Activated naive CD4-positive, alpha-beta T cell treated with anti-CD3 and anti-CD28 coated beads, Interleukin-2, amount 10 ng/mL, durations not matched to agents 7 days and 5 days (primary cell): ENCODE results near the gene MTUS2.
A peak's percentile ranks its signal among the peaks of the same experiment; 100 is the strongest.
"Not testable (repeated sequence)": the region's sequence is repeated elsewhere in the genome, so short reads cannot be mapped to it uniquely, and the experiment has no call there.

ENCODE experiments used
- CTCF ChIA-PET: fragments of 350-600 bp; sonication (Branson Sonifier 250); formaldehyde crosslinking; loops from one replicate; lab custom pipeline; 2021; ENCODE audit warnings: antibody characterized with exemption; lab: Charles Lee
- DNase-seq: peaks from one replicate; pipeline ENCODE4 v3.0.0-alpha.2; 2020
- H3K27ac Mint-ChIP-seq: one replicate; pipeline ENCODE4 v1.8.0; 2021; ENCODE audit warnings: mild to moderate bottlenecking, moderate library complexity, mixed read lengths
- H3K27me3 Mint-ChIP-seq: one replicate; pipeline ENCODE4 v1.8.0; 2021; ENCODE audit warnings: mild to moderate bottlenecking, mixed read lengths
- H3K36me3 Mint-ChIP-seq: one replicate; pipeline ENCODE4 v1.8.0; 2021; ENCODE audit warnings: mixed read lengths
- H3K4me1 Mint-ChIP-seq: one replicate; pipeline ENCODE4 v1.8.0; 2021; ENCODE audit warnings: mixed read lengths
- H3K4me3 Mint-ChIP-seq: one replicate; pipeline ENCODE4 v1.8.0; 2021; ENCODE audit warnings: mild to moderate bottlenecking, moderate library complexity, mixed read lengths
- H3K9me3 Mint-ChIP-seq: one replicate; pipeline ENCODE4 v1.8.0; 2021; ENCODE audit warnings: mixed read lengths

The MTUS2 gene

DNA sequence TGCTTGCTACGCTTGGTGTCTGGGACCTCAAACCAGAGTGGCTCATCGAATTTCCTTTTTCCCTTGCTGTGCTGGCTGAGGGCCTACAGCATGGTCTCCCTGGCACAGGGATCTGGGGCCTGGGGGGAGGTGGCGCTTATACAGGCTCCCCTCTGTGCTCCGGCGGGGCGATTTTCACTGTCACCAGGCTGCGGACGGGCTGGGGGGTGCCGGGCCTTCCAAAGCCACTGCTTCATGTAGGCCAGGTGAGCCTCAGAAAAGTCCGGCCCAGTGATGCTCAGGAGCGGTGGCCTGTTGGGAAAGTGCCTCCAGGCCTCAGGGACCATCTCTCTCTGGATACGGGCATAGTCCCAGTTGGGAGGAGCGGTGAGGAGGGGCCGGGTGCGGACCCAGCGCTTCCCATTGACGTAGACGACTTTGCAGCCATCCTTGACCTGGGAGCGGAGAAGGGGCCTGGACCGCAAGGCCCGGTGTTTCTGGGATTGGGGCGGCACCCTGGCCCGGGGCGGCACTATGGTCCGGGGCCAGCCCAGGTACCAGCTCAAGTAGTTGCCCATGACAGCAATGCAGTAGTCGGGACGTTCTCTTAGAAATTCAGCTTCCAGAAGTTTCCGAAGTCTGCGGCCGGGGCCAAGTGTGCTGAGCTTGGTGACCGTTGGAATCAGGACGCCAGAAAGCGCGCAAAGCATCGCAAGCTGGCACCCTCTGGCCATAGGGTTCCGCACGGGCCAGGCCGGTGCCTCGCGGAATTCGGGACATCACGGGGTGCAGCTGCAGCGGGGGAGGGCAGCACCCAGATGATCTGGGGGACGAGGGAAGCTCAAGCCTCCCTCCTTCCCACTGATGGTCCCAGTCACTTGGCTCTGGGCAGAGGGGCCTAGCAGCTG lies 519.5 kb downstream of the MTUS2 start:
- H3K4me3 Mint-ChIP-seq, result no peak overlapping the region
- H3K4me1 Mint-ChIP-seq, result no peaks in the 10 kb centered on the region
- H3K9me3 Mint-ChIP-seq, result peaks cover 11% of the 10 kb centered on the region
- no peak overlapping the region for H3K27ac Mint-ChIP-seq
- CTCF ChIA-PET, result no interaction called here
- no peaks in the 10 kb centered on the region for H3K36me3 Mint-ChIP-seq
- no peaks in the 10 kb centered on the region for H3K27me3 Mint-ChIP-seq
- DNase-seq, result no peak

- H3K4me3 Mint-ChIP-seq, H3K27me3 Mint-ChIP-seq, DNase-seq, H3K9me3 Mint-ChIP-seq, CTCF ChIA-PET, H3K4me1 Mint-ChIP-seq, H3K27ac Mint-ChIP-seq, H3K36me3 Mint-ChIP-seq: not testable (repeated sequence)
These were observed 525.9 kb downstream of the MTUS2 start for GRCh38 chr13:29345860-29346582.

GRCh38 chr13:29355029-29355428 lies 534.9 kb downstream of the MTUS2 start:
- Mint-ChIP-seq H3K4me3 (no peak overlapping the region), H3K4me1 (no peaks in the 10 kb centered on the region), H3K9me3 (no peaks in the 10 kb centered on the region), H3K27ac (no peak overlapping the region), H3K27me3 (peaks cover 17% of the 10 kb centered on the region), H3K36me3 (no peaks in the 10 kb centered on the region)
- DNase-seq, result no peak
- CTCF ChIA-PET, result interaction anchor here (2.0 kb wide), 1 partner anchor 14 kb away, joined by 5 read pairs; no protein-coding TSS in a partner anchor

GRCh38 chr13:29359181-29359580 lies 539.0 kb downstream of the MTUS2 start:
- H3K4me1 Mint-ChIP-seq, result no peaks in the 10 kb centered on the region
- H3K27ac Mint-ChIP-seq, result no peak overlapping the region
- CTCF ChIA-PET, result no interaction called here
- H3K9me3 Mint-ChIP-seq, result no peaks in the 10 kb centered on the region
- no peak for DNase-seq
- H3K36me3 Mint-ChIP-seq, result no peaks in the 10 kb centered on the region
- peaks cover 15% of the 10 kb centered on the region for H3K27me3 Mint-ChIP-seq
- no peak overlapping the region for H3K4me3 Mint-ChIP-seq

- Mint-ChIP-seq H3K27ac (no peak overlapping the region), H3K4me3 (no peak overlapping the region), H3K27me3 (peaks cover 15% of the 10 kb centered on the region), H3K36me3 (no peaks in the 10 kb centered on the region), H3K9me3 (no peaks in the 10 kb centered on the region), H3K4me1 (no peaks in the 10 kb centered on the region)
- no peak for DNase-seq
- CTCF ChIA-PET, result interaction anchor here (1.0 to 1.4 kb wide), 4 partner anchors 12 to 281 kb away, joined by 3 to 6 read pairs (median 3); no protein-coding TSS in a partner anchor
These were observed 541.6 kb downstream of the MTUS2 start for GRCh38 chr13:29361716-29362115.

GRCh38 chr13:29362849-29363604 lies 542.9 kb downstream of the MTUS2 start:
- H3K4me3 Mint-ChIP-seq, result no peak overlapping the region
- CTCF ChIA-PET, result interaction anchor here (0.8 to 1.6 kb wide), 6 partner anchors 11 to 544 kb away, joined by 3 to 6 read pairs (median 4); no protein-coding TSS in a partner anchor

DNA sequence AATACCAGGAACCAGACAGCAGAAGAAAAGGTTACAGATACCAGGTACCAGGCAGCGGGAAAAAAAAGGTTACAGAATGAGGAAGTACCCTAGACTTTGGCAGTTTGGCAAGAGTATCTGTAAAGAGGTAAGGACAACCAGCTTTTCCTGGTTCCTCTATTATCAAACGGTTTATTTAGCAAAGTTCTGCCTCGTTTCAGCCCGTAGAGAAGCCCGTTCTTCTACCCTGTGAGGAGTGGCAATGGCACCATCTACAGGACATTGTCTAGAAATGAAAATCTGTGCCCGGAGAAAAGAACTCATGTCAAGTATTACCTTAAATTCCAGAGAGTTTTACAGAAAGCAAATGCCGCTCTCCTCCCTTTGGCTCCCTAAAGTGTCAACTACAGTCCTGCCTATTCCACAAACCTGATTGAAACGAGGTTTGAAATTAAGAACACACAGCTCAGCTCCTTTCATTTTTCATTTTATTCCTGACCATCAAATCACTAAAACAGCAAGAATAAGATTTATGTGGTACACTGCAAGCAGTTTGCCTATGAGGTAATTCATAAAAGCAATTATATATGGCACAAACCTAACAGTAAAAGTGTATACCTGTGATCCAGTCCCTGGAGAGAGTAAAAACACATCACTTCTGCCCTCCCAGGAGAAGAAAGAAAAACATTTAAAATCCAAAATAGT lies 549.1 kb downstream of the MTUS2 start:
- CTCF ChIA-PET, result interaction anchor here (0.6 to 0.9 kb wide), 2 partner anchors 14 to 255 kb away, joined by 5 read pairs; no protein-coding TSS in a partner anchor
- no peak for DNase-seq
- H3K27me3 Mint-ChIP-seq, result peaks cover 5% of the 10 kb centered on the region
- H3K9me3 Mint-ChIP-seq, result no peaks in the 10 kb centered on the region
- H3K27ac Mint-ChIP-seq, result no peak overlapping the region
- no peaks in the 10 kb centered on the region for H3K36me3 Mint-ChIP-seq
- H3K4me1 Mint-ChIP-seq, result no peaks in the 10 kb centered on the region
- no peak overlapping the region for H3K4me3 Mint-ChIP-seq

More at GRCh38 chr13:29362849-29363604, 542.9 kb downstream of the MTUS2 start:
- Mint-ChIP-seq H3K36me3 (no peaks in the 10 kb centered on the region), H3K9me3 (no peaks in the 10 kb centered on the region), H3K4me1 (no peaks in the 10 kb centered on the region), H3K27me3 (peaks cover 15% of the 10 kb centered on the region), H3K27ac (no peak overlapping the region)
- peak; percentile 55 for DNase-seq

GRCh38 chr13:29379281-29379680 lies 559.1 kb downstream of the MTUS2 start:
- Mint-ChIP-seq H3K9me3 (peaks cover 6% of the 10 kb centered on the region), H3K4me1 (no peaks in the 10 kb centered on the region), H3K4me3 (no peak overlapping the region), H3K27ac (no peak overlapping the region), H3K36me3 (no peaks in the 10 kb centered on the region), H3K27me3 (no peaks in the 10 kb centered on the region)
- CTCF ChIA-PET, result no interaction called here
- DNase-seq, result no peak

- H3K27ac Mint-ChIP-seq, result no peak overlapping the region
- H3K36me3 Mint-ChIP-seq, result no peaks in the 10 kb centered on the region
- H3K4me3 Mint-ChIP-seq, result no peak overlapping the region
- peaks cover 6% of the 10 kb centered on the region for H3K9me3 Mint-ChIP-seq
- CTCF ChIA-PET, result no interaction called here
- H3K27me3 Mint-ChIP-seq, result no peaks in the 10 kb centered on the region
- no peak for DNase-seq
- H3K4me1 Mint-ChIP-seq, result no peaks in the 10 kb centered on the region
These were observed 559.7 kb downstream of the MTUS2 start for GRCh38 chr13:29379865-29380264.

GRCh38 chr13:29382021-29382420 lies 561.9 kb downstream of the MTUS2 start:
- H3K27me3 Mint-ChIP-seq, result no peaks in the 10 kb centered on the region
- no peak overlapping the region for H3K4me3 Mint-ChIP-seq
- DNase-seq, result no peak
- H3K4me1 Mint-ChIP-seq, result no peaks in the 10 kb centered on the region
- peaks cover 6% of the 10 kb centered on the region for H3K9me3 Mint-ChIP-seq
- no peaks in the 10 kb centered on the region for H3K36me3 Mint-ChIP-seq
- no peak overlapping the region for H3K27ac Mint-ChIP-seq
- CTCF ChIA-PET, result no interaction called here

- no peaks in the 10 kb centered on the region for H3K36me3 Mint-ChIP-seq
- CTCF ChIA-PET, result no interaction called here
- no peaks in the 10 kb centered on the region for H3K4me1 Mint-ChIP-seq
- peaks cover 6% of the 10 kb centered on the region for H3K9me3 Mint-ChIP-seq
- no peak for DNase-seq
- no peaks in the 10 kb centered on the region for H3K27me3 Mint-ChIP-seq
- H3K27ac Mint-ChIP-seq, result no peak overlapping the region
- no peak overlapping the region for H3K4me3 Mint-ChIP-seq
These were observed 563.3 kb downstream of the MTUS2 start for GRCh38 chr13:29383476-29383875.

DNA sequence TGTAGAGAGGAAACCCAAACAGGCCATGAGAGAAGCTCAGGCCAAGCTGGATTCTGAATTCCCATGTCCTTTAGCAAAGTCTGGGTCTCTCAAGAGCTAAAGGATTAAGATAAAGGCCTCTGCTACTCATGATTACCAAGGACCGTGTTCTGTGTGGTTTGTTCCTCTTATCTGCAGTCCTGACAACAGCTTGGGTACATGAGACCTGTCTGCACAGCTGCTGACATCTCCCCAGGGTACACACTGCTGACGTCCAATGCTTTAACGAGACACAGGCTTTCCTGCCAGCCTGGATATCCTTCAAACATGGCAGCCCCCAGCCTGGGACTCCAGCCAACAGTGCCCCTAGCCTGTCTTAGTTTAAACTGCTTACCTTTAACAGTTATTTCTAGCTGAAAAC lies 564.3 kb downstream of the MTUS2 start:
- H3K4me3 Mint-ChIP-seq, result no peak overlapping the region

GRCh38 chr13:29384871-29385270 lies 564.7 kb downstream of the MTUS2 start:
- Mint-ChIP-seq H3K4me1 (no peaks in the 10 kb centered on the region), H3K36me3 (no peaks in the 10 kb centered on the region), H3K27ac (no peak overlapping the region), H3K4me3 (no peak overlapping the region), H3K9me3 (peaks cover 2% of the 10 kb centered on the region), H3K27me3 (no peaks in the 10 kb centered on the region)
- CTCF ChIA-PET, result no interaction called here
- no peak for DNase-seq

More for the DNA sequence above, 564.3 kb downstream of the MTUS2 start:
- no peaks in the 10 kb centered on the region for H3K4me1 Mint-ChIP-seq
- H3K36me3 Mint-ChIP-seq, result no peaks in the 10 kb centered on the region
- no peak overlapping the region for H3K27ac Mint-ChIP-seq
- CTCF ChIA-PET, result no interaction called here
- DNase-seq, result no peak
- no peaks in the 10 kb centered on the region for H3K27me3 Mint-ChIP-seq
- H3K9me3 Mint-ChIP-seq, result peaks cover 2% of the 10 kb centered on the region
